Measurements from ENCODE around the gene FEM1B.
"Not testable (repeated sequence)": the region's sequence is repeated elsewhere in the genome, so short reads cannot be mapped to it uniquely, and the experiment has no call there.

Gene FEM1B

GRCh38 chr15:68277603-68278344 is at the start of gene FEM1B:
TSS of gene FEM1B (plus strand) at chr15:68277745. CDS start at chr15:68278418, 673 bp downstream.
- peak; percentile 85 for DNase-seq

- DNase-seq, result no peak
Observed at GRCh38 chr15:68228143-68228970, 49.2 kb upstream of the FEM1B start.

GRCh38 chr15:68228971-68229385 is 48.6 kb upstream of the FEM1B start:
- DNase-seq, result no peak

GRCh38 chr15:68229386-68230156 is 48.0 kb upstream of the FEM1B start, which contains the start of gene CLN6:
TSS of gene CLN6 (minus strand) at chr15:68229728. CDS start at chr15:68229584, 144 bp downstream.
- DNase-seq, result peak; percentile 56

GRCh38 chr15:68230157-68231100 is 47.1 kb upstream of the FEM1B start:
- no peak for DNase-seq

GRCh38 chr15:68231102-68231818 is 46.3 kb upstream of the FEM1B start:
- DNase-seq, result no peak

GRCh38 chr15:68232449-68232848 is 45.1 kb upstream of the FEM1B start:
- DNase-seq, result no peak

- no peak for DNase-seq
Observed at GRCh38 chr15:68232937-68233336, 44.6 kb upstream of the FEM1B start.

GRCh38 chr15:68234060-68234459 is 43.5 kb upstream of the FEM1B start:
- no peak for DNase-seq

- not testable (repeated sequence) for DNase-seq
Observed at GRCh38 chr15:68234520-68234919, 43.0 kb upstream of the FEM1B start.

- DNase-seq, result no peak
Observed at GRCh38 chr15:68235022-68235421, 42.5 kb upstream of the FEM1B start.

GRCh38 chr15:68239025-68239424 is 38.5 kb upstream of the FEM1B start:
- DNase-seq, result no peak

GRCh38 chr15:68241088-68241935 is 36.2 kb upstream of the FEM1B start:
- no peak for DNase-seq

- no peak for DNase-seq
Observed at GRCh38 chr15:68244235-68244634, 33.3 kb upstream of the FEM1B start.

GRCh38 chr15:68249058-68249713 is 28.4 kb upstream of the FEM1B start:
- no peak for DNase-seq

- DNase-seq, result peak; percentile 43
Observed at GRCh38 chr15:68252925-68253534, 24.5 kb upstream of the FEM1B start.

- DNase-seq, result peak; percentile 63
Observed at GRCh38 chr15:68256675-68257450, 20.7 kb upstream of the FEM1B start.

- DNase-seq, result no peak
Observed at GRCh38 chr15:68258692-68259091, 18.9 kb upstream of the FEM1B start.

Measured in amniotic stem cell (primary cell).